Activated naive CD4-positive, alpha-beta T cell treated with anti-CD3 and anti-CD28 coated beads for 36 hours (primary cell): ENCODE measurements around the gene IFFO2. TPM values are rescaled to one million over a fixed set of nuclear protein-coding genes. Genes with fewer than 3 reads are reported as not detected.

Experiments
- CTCF ChIA-PET: fragments of 350-600 bp; sonication (Branson Sonifier 250); formaldehyde crosslinking; loops from one replicate; lab custom pipeline; 2021; ENCODE audit warnings: antibody characterized with exemption; lab: Charles Lee
- DNase-seq: peaks from one replicate; pipeline ENCODE4 v3.0.0-alpha.2; 2020
- H3K27ac Mint-ChIP-seq: one replicate; pipeline ENCODE4 v1.8.0; 2021; ENCODE audit warnings: mild to moderate bottlenecking, mixed read lengths
- H3K27me3 Mint-ChIP-seq: one replicate; pipeline ENCODE4 v1.8.0; 2021; ENCODE audit warnings: low read depth, mixed read lengths
- H3K36me3 Mint-ChIP-seq: one replicate; pipeline ENCODE4 v1.8.0; 2021; ENCODE audit warnings: low read depth, mixed read lengths
- H3K4me1 Mint-ChIP-seq: one replicate; pipeline ENCODE4 v1.8.0; 2021; ENCODE audit warnings: low read depth, mixed read lengths
- H3K4me3 Mint-ChIP-seq: one replicate; pipeline ENCODE4 v1.8.0; 2021; ENCODE audit warnings: mild to moderate bottlenecking, moderate library complexity, mixed read lengths
- H3K9me3 Mint-ChIP-seq: one replicate; pipeline ENCODE4 v1.8.0; 2021; ENCODE audit warnings: mixed read lengths
- intact Hi-C: fragments of 100-400 bp; cut with micrococcal nuclease; formaldehyde crosslinking; loops from one replicate; pipeline ENCODE4 v1.15.1; 2023
- total RNA-seq, 2 experiments: library from RNA; stranded (reverse); gene quantifications; one replicate each; pipeline ENCODE4 v1.2.3, GENCODE V29; 2021

The IFFO2 gene
- total RNA-seq, 2 experiments from 2014 or later = 24.9 to 27.0 TPM

- DNase-seq = no peak
- CTCF ChIA-PET = interaction anchor here (1.9 kb wide), 1 partner anchor 82 kb away, joined by 6 read pairs; no protein-coding TSS in a partner anchor
- no peak overlapping the region for H3K27ac Mint-ChIP-seq
- no peaks in the 10 kb centered on the region for H3K9me3 Mint-ChIP-seq
- no peaks in the 10 kb centered on the region for H3K27me3 Mint-ChIP-seq
- no peaks in the 10 kb centered on the region for H3K4me1 Mint-ChIP-seq
- intact Hi-C loops = no loop called here
- no peaks in the 10 kb centered on the region for H3K36me3 Mint-ChIP-seq
- H3K4me3 Mint-ChIP-seq = no peak overlapping the region
Measured at GRCh38 chr1:18989896-18990295, 33.4 kb upstream of the IFFO2 start.

- Mint-ChIP-seq H3K4me1 (no peaks in the 10 kb centered on the region), H3K9me3 (no peaks in the 10 kb centered on the region), H3K27me3 (no peaks in the 10 kb centered on the region), H3K27ac (no peak overlapping the region), H3K36me3 (no peaks in the 10 kb centered on the region), H3K4me3 (no peak overlapping the region)
- intact Hi-C loops = no loop called here
- CTCF ChIA-PET = interaction anchor here (1.9 kb wide), 1 partner anchor 82 kb away, joined by 6 read pairs; no protein-coding TSS in a partner anchor
- DNase-seq = no peak
Measured at GRCh38 chr1:18989176-18989799, 32.8 kb upstream of the IFFO2 start.

GRCh38 chr1:18981242-18981641 is 24.8 kb upstream of the IFFO2 start:
- Mint-ChIP-seq H3K4me3 (no peak overlapping the region), H3K36me3 (peaks cover 1% of the 10 kb centered on the region), H3K27me3 (peaks cover 5% of the 10 kb centered on the region), H3K4me1 (peaks cover 2% of the 10 kb centered on the region), H3K9me3 (peaks cover 17% of the 10 kb centered on the region), H3K27ac (no peak overlapping the region)
- intact Hi-C loops = no loop called here
- no peak for DNase-seq
- CTCF ChIA-PET = interaction anchor here (0.9 kb wide), 1 partner anchor 97 kb away, joined by 3 read pairs; no protein-coding TSS in a partner anchor

GRCh38 chr1:18978706-18979105 is 22.2 kb upstream of the IFFO2 start:
- no peak for DNase-seq
- Mint-ChIP-seq H3K4me1 (peaks cover 2% of the 10 kb centered on the region), H3K36me3 (peaks cover 1% of the 10 kb centered on the region), H3K27me3 (peaks cover 5% of the 10 kb centered on the region), H3K9me3 (peaks cover 17% of the 10 kb centered on the region), H3K27ac (no peak overlapping the region), H3K4me3 (no peak overlapping the region)
- intact Hi-C loops = no loop called here
- CTCF ChIA-PET = no interaction called here

DNA sequence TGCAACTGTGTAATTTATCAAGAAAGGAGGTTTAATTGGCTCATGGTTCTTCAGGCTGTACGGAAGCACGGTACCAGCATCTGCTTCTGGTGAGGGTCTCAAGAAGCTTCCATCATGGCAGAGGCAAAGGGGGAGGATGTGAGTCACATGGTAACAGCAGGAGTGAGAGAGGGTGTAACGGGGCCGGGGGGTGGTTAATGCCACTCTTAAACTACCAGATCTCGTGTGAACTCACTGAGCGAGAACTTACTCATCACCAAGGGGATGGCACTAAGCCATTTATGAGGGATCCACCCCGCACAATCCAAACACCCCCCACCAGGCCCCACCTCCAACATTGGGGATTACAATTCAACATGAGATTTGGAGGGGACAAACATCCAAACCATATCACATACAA is 21.0 kb upstream of the IFFO2 start:
- Mint-ChIP-seq H3K36me3 (peaks cover 1% of the 10 kb centered on the region), H3K9me3 (peaks cover 17% of the 10 kb centered on the region), H3K27me3 (peaks cover 5% of the 10 kb centered on the region), H3K4me1 (peaks cover 3% of the 10 kb centered on the region), H3K27ac (no peak overlapping the region), H3K4me3 (no peak overlapping the region)
- DNase-seq = no peak
- intact Hi-C loops = no loop called here
- CTCF ChIA-PET = no interaction called here

GRCh38 chr1:18976096-18976495 is 19.6 kb upstream of the IFFO2 start:
- CTCF ChIA-PET = no interaction called here
- intact Hi-C loops = no loop called here

GRCh38 chr1:18974606-18975005 is 18.1 kb upstream of the IFFO2 start:
- H3K27ac Mint-ChIP-seq = no peak overlapping the region
- H3K4me3 Mint-ChIP-seq = no peak overlapping the region
- peaks cover 3% of the 10 kb centered on the region for H3K4me1 Mint-ChIP-seq
- no peak for DNase-seq
- H3K36me3 Mint-ChIP-seq = no peaks in the 10 kb centered on the region
- CTCF ChIA-PET = interaction anchor here (0.7 to 1.1 kb wide), 2 partner anchors 50 to 64 kb away, joined by 3 to 4 read pairs; no protein-coding TSS in a partner anchor
- H3K9me3 Mint-ChIP-seq = peaks cover under 1% of the 10 kb centered on the region
- peaks cover 5% of the 10 kb centered on the region for H3K27me3 Mint-ChIP-seq
- intact Hi-C loops = no loop called here

More at GRCh38 chr1:18976096-18976495, 19.6 kb upstream of the IFFO2 start:
- Mint-ChIP-seq H3K36me3 (peaks cover 1% of the 10 kb centered on the region), H3K4me1 (peaks cover 3% of the 10 kb centered on the region), H3K9me3 (peaks cover 13% of the 10 kb centered on the region), H3K4me3 (no peak overlapping the region), H3K27me3 (peaks cover 5% of the 10 kb centered on the region), H3K27ac (no peak overlapping the region)
- DNase-seq = no peak

- Mint-ChIP-seq H3K4me1 (peaks cover 3% of the 10 kb centered on the region), H3K36me3 (no peaks in the 10 kb centered on the region), H3K4me3 (no peak overlapping the region), H3K27ac (no peak overlapping the region), H3K27me3 (peaks cover 3% of the 10 kb centered on the region), H3K9me3 (no peaks in the 10 kb centered on the region)
- intact Hi-C loops = no loop called here
- DNase-seq = no peak
- CTCF ChIA-PET = interaction anchor here (0.6 to 2.4 kb wide), 3 partner anchors 60 to 66 kb away, joined by 4 to 14 read pairs (median 13); no protein-coding TSS in a partner anchor
Measured at GRCh38 chr1:18974005-18974404, 17.5 kb upstream of the IFFO2 start.

DNA sequence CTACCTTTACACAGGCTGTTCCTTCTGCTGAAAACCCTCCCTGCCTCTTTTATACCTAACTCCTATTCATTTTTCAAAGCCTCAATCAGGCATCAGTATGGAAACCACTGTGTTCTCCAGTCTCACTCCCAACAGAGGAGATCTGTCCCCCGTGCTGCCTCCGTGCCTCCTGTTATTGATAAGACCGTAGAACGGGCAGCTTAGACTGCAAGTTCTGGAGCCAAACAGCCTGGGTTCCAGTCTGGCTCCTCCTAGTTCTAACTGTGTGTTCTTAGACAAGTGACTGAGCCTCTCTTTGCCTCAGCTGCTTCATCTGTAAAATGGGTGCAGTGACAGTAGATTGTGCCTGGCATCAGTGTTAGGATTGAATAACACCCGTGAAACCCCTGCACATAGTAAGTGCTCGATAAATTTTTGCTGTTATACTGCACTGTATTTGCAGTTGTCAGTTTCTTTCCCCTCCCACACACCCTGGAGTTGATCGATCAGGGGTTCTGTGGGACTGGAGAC is 17.0 kb upstream of the IFFO2 start:
- DNase-seq = no peak
- CTCF ChIA-PET = interaction anchor here (0.6 to 2.4 kb wide), 6 partner anchors 12 to 90 kb away, joined by 4 to 15 read pairs (median 8); no protein-coding TSS in a partner anchor
- no peaks in the 10 kb centered on the region for H3K9me3 Mint-ChIP-seq
- H3K27ac Mint-ChIP-seq = no peak overlapping the region
- H3K4me1 Mint-ChIP-seq = peaks cover 3% of the 10 kb centered on the region
- intact Hi-C loops = loop anchor here (2.0 kb wide), 1 partner anchor 47 kb away; no protein-coding TSS in a partner anchor
- H3K27me3 Mint-ChIP-seq = no peaks in the 10 kb centered on the region
- H3K36me3 Mint-ChIP-seq = no peaks in the 10 kb centered on the region
- H3K4me3 Mint-ChIP-seq = no peak overlapping the region

DNA sequence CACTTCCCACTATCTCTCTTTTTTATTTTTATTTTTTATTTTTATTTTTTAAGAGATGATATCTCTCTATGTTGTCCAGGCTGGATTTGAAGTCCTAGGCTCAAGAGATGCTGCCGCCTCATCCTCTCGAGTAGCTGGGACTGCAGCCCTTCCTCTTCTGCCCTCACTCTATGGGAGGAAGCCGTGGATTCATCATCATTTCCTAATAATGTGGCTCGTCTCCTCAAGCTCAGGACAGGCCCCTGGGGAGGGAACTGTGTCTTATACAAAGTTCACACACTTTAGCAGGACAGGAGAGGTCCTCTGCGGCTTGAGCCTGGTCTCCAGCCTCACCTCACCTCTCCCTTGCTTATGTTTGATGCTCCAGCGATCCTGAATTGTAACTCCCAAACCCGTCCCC is 16.5 kb upstream of the IFFO2 start:
- H3K9me3 Mint-ChIP-seq = no peaks in the 10 kb centered on the region
- intact Hi-C loops = loop anchor here (1.0 to 2.0 kb wide), 3 partner anchors 46 to 89 kb away; no protein-coding TSS in a partner anchor
- no peak for DNase-seq
- CTCF ChIA-PET = interaction anchor here (0.6 to 2.4 kb wide), 8 partner anchors 11 to 101 kb away, joined by 3 to 15 read pairs (median 4); no protein-coding TSS in a partner anchor
- no peaks in the 10 kb centered on the region for H3K36me3 Mint-ChIP-seq
- H3K4me3 Mint-ChIP-seq = no peak overlapping the region
- H3K27me3 Mint-ChIP-seq = no peaks in the 10 kb centered on the region
- H3K4me1 Mint-ChIP-seq = peaks cover 3% of the 10 kb centered on the region
- H3K27ac Mint-ChIP-seq = no peak overlapping the region

GRCh38 chr1:18972531-18972930 is 16.1 kb upstream of the IFFO2 start:
- intact Hi-C loops = loop anchor here (1.0 to 2.0 kb wide), 3 partner anchors 46 to 88 kb away; no protein-coding TSS in a partner anchor
- Mint-ChIP-seq H3K27ac (no peak overlapping the region), H3K27me3 (no peaks in the 10 kb centered on the region), H3K4me1 (peaks cover 3% of the 10 kb centered on the region), H3K4me3 (no peak overlapping the region), H3K9me3 (no peaks in the 10 kb centered on the region), H3K36me3 (no peaks in the 10 kb centered on the region)
- DNase-seq = no peak
- CTCF ChIA-PET = interaction anchor here (0.6 to 2.4 kb wide), 9 partner anchors 11 to 102 kb away, joined by 3 to 15 read pairs (median 4); no protein-coding TSS in a partner anchor

DNA sequence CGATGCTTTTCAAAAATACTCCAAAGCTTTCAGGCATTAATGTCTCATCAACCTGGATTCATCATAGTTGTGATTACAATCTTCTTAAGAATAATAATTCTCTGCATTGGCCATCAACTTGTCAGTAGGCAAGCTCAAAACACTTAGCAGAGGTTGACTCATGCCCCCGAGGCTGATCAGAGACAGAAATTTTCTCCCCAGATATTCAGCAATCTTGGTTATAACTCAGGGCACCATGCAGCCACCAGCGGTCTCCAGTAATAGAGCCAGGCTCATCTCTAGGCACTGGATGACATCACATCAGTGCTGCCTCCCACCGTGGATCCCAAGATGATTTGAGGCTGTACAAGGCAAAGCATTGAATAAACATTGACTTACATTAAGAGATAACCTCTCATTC is 14.3 kb upstream of the IFFO2 start:
- Mint-ChIP-seq H3K27me3 (no peaks in the 10 kb centered on the region), H3K4me1 (peaks cover 6% of the 10 kb centered on the region), H3K4me3 (no peak overlapping the region), H3K27ac (no peak overlapping the region), H3K9me3 (no peaks in the 10 kb centered on the region), H3K36me3 (no peaks in the 10 kb centered on the region)
- DNase-seq = no peak
- CTCF ChIA-PET = interaction anchor here (0.5 to 1.2 kb wide), 3 partner anchors 43 to 683 kb away, joined by 3 to 5 read pairs (median 4); no protein-coding TSS in a partner anchor
- intact Hi-C loops = no loop called here
